ENCODE results near the gene PLA2G2C. TPM values are rescaled to one million over a fixed set of nuclear protein-coding genes. Genes with fewer than 3 reads are reported as not detected.

PLA2G2C gene
- total and polyA plus RNA-seq, 2 donors (not counting 3 experiments of a cell fraction or from before 2014, with no cell fraction given) = not detected

- H2AFZ ChIP-seq (ENCODE audit: low read depth, low read length) = no peak overlapping the region
- no TSS peak for BruUV-seq (replicated peaks)
- FAIRE-seq = no peak
- no peaks in the 10 kb centered on the region for H3K4me1 ChIP-seq (ENCODE audit: control insufficient read depth, extremely low read depth, insufficient read depth, low read length)
- no peak overlapping the region for H3K4me2 ChIP-seq (ENCODE audit: insufficient read depth, low read length)
- no peak for TF ChIP-seq JUN (IDR thresholded peaks at IDR 0.05; ENCODE audit: borderline replicate concordance, insufficient read depth, insufficient read length, low read depth)
- no peak for DNase-seq (ENCODE audit: low read depth, low spot score)
- intact Hi-C loops (cut with micrococcal nuclease) (loop anchor here (5.0 kb wide), 2 partner anchors 151 to 294 kb away; no protein-coding TSS in a partner anchor), dilution Hi-C loops (cut with MboI; ENCODE audit: extremely low pct_ligation_motif_present, low sequenced_read_pairs) (no loop called here)
- POLR2A ChIA-PET = no interaction called here
- no peak overlapping the region for H3K9ac ChIP-seq (replicated peaks; ENCODE audit: extremely low read depth, insufficient read depth, low read length)
- H4K20me1 ChIP-seq (replicated peaks; ENCODE audit: control insufficient read depth, extremely low read depth, insufficient read depth, low read length) = no peaks in the 10 kb centered on the region
- no peaks in the 10 kb centered on the region for H3K9me1 ChIP-seq (replicated peaks; ENCODE audit: control insufficient read depth, extremely low read depth, insufficient read depth, low read length)
- CTCF ChIA-PET = interaction anchor here (1.1 to 1.9 kb wide), 4 partner anchors 9 to 280 kb away, joined by 3 to 7 read pairs (median 4); no protein-coding TSS in a partner anchor
- no peak overlapping the region for H3K27ac ChIP-seq (ENCODE audit: insufficient read depth, low read depth, low read length)
- H3K79me2 ChIP-seq (ENCODE audit: control insufficient read depth, insufficient read depth, low read length) = no peaks in the 10 kb centered on the region
- no peak overlapping the region for H3K4me3 ChIP-seq (replicated peaks in 1 of 3; ENCODE audit: insufficient read depth in 1 of 3, low read depth in 1 of 3, low read length in 3 of 3)
- no peaks in the 10 kb centered on the region for H3K9me3 ChIP-seq (replicated peaks; ENCODE audit: control insufficient read depth, insufficient read depth, low read length)
- no peaks in the 10 kb centered on the region for H3K36me3 ChIP-seq (ENCODE audit: control insufficient read depth in 2 of 2, extremely low read depth in 1 of 2, insufficient read depth in 2 of 2, low read length in 2 of 2)
- peaks cover 7% of the 10 kb centered on the region in 2 experiments for H3K27me3 ChIP-seq (ENCODE audit: control insufficient read depth in 2 of 2, insufficient read depth in 2 of 2, low read length in 2 of 2)
Measured at GRCh38 chr1:20210736-20211460, 24.6 kb upstream of the PLA2G2C start.

GRCh38 chr1:20209471-20209870 is 23.2 kb upstream of the PLA2G2C start:
- H2AFZ ChIP-seq (ENCODE audit: low read depth, low read length) = no peak overlapping the region
- no peak overlapping the region for H3K9ac ChIP-seq (replicated peaks; ENCODE audit: extremely low read depth, insufficient read depth, low read length)
- H3K36me3 ChIP-seq (ENCODE audit: control insufficient read depth in 2 of 2, extremely low read depth in 1 of 2, insufficient read depth in 2 of 2, low read length in 2 of 2) = no peaks in the 10 kb centered on the region
- no peak overlapping the region for H3K4me2 ChIP-seq (ENCODE audit: insufficient read depth, low read length)
- no peaks in the 10 kb centered on the region for H3K79me2 ChIP-seq (ENCODE audit: control insufficient read depth, insufficient read depth, low read length)
- intact Hi-C loops (cut with micrococcal nuclease) = no loop called here
- FAIRE-seq = no peak
- CTCF ChIA-PET = interaction anchor here (1.1 to 1.2 kb wide), 3 partner anchors 14 to 222 kb away, joined by 3 to 4 read pairs (median 3); no protein-coding TSS in a partner anchor
- no peaks in the 10 kb centered on the region for H4K20me1 ChIP-seq (replicated peaks; ENCODE audit: control insufficient read depth, extremely low read depth, insufficient read depth, low read length)
- no peaks in the 10 kb centered on the region for H3K9me1 ChIP-seq (replicated peaks; ENCODE audit: control insufficient read depth, extremely low read depth, insufficient read depth, low read length)
- DNase-seq (ENCODE audit: low read depth, low spot score) = no peak
- TF ChIP-seq FOS (IDR thresholded peaks at IDR 0.05; ENCODE audit: borderline replicate concordance, insufficient read depth, low read length) (no peak), MYC (IDR thresholded peaks at IDR 0.05; ENCODE audit: low read depth, low read length) (no peak), POLR2A (IDR thresholded peaks at IDR 0.05; ENCODE audit: low read depth, low read length) (no peak), MAX (IDR thresholded peaks at IDR 0.05; ENCODE audit: insufficient read depth, insufficient read length) (no peak), JUN (IDR thresholded peaks at IDR 0.05; ENCODE audit: borderline replicate concordance, insufficient read depth, insufficient read length, low read depth) (no peak), POLR2AphosphoS5 (IDR thresholded peaks at IDR 0.05; ENCODE audit: insufficient read depth, low read depth, low read length) (no peak), EZH2 (IDR thresholded peaks at IDR 0.05; ENCODE audit: borderline replicate concordance, low read depth, low read length, severe bottlenecking) (no peak), CTCF (IDR thresholded peaks at IDR 0.05; ENCODE audit: extremely low read depth in 1 of 2, insufficient read depth in 1 of 2, low read depth in 1 of 2, low read length in 2 of 2) (no peak), GATA2 (IDR thresholded peaks at IDR 0.05; ENCODE audit: insufficient read depth, insufficient read length, low read depth, low read length) (no peak)
- H3K9me3 ChIP-seq (replicated peaks; ENCODE audit: control insufficient read depth, insufficient read depth, low read length) = no peaks in the 10 kb centered on the region
- H3K27me3 ChIP-seq (ENCODE audit: control insufficient read depth in 2 of 2, insufficient read depth in 2 of 2, low read length in 2 of 2) = peaks cover 2 to 7% of the 10 kb centered on the region in 2 experiments
- no peak overlapping the region for H3K4me3 ChIP-seq (replicated peaks in 1 of 3; ENCODE audit: insufficient read depth in 1 of 3, low read depth in 1 of 3, low read length in 3 of 3)
- no peaks in the 10 kb centered on the region for H3K4me1 ChIP-seq (ENCODE audit: control insufficient read depth, extremely low read depth, insufficient read depth, low read length)
- POLR2A ChIA-PET = no interaction called here
- no TSS peak for BruUV-seq (replicated peaks)
- no peak overlapping the region for H3K27ac ChIP-seq (ENCODE audit: insufficient read depth, low read depth, low read length)
- dilution Hi-C loops (cut with MboI; ENCODE audit: extremely low pct_ligation_motif_present, low sequenced_read_pairs) = no loop called here

Measured in endothelial cell of umbilical vein (primary cell).